ENCODE measurements around the gene KCNC3. TPM values are rescaled to one million over a fixed set of nuclear protein-coding genes. Genes with fewer than 3 reads are reported as not detected.

The KCNC3 gene
- total and polyA plus RNA-seq, 9 donors = 0.13 to 1.9 (median 0.96) TPM

- H3K27me3 ChIP-seq (ENCODE audit: control insufficient read depth, insufficient read depth, low read length) = peaks cover 20% of the 10 kb centered on the region
- no peaks in the 10 kb centered on the region for H3K9me3 ChIP-seq (replicated peaks; ENCODE audit: control insufficient read depth, low read depth, low read length)
- no peaks in the 10 kb centered on the region for H3K36me3 ChIP-seq (ENCODE audit: control insufficient read depth, insufficient read depth, low read length)
- H3K4me3 ChIP-seq (ENCODE audit: low read length) = no peak overlapping the region
- no peak for DNase-seq
- 88% methylated on average over 20 of the region's 20 CpGs for WGBS (ENCODE audit: insufficient coverage)
- H3K27ac ChIP-seq (ENCODE audit: low read length) = no peak overlapping the region
- peaks cover 3% of the 10 kb centered on the region for H3K4me1 ChIP-seq (ENCODE audit: control insufficient read depth, insufficient read depth, low read length)
Observed at GRCh38 chr19:50320596-50320995, 8.6 kb downstream of the KCNC3 start.

GRCh38 chr19:50320051-50320450 is 9.1 kb downstream of the KCNC3 start:
- 74% methylated on average over 3 of the region's 12 CpGs for WGBS (ENCODE audit: insufficient coverage)
- peaks cover 25% of the 10 kb centered on the region for H3K27me3 ChIP-seq (ENCODE audit: control insufficient read depth, insufficient read depth, low read length)

GRCh38 chr19:50319156-50319555 is 10.0 kb downstream of the KCNC3 start:
- no peaks in the 10 kb centered on the region for H3K4me1 ChIP-seq (ENCODE audit: control insufficient read depth, insufficient read depth, low read length)
- no peaks in the 10 kb centered on the region for H3K36me3 ChIP-seq (ENCODE audit: control insufficient read depth, insufficient read depth, low read length)
- no peak overlapping the region for H3K27ac ChIP-seq (ENCODE audit: low read length)
- WGBS (ENCODE audit: insufficient coverage) = 76% methylated on average over 10 of the region's 11 CpGs
- no peak overlapping the region for H3K4me3 ChIP-seq (ENCODE audit: low read length)
- H3K9me3 ChIP-seq (replicated peaks; ENCODE audit: control insufficient read depth, low read depth, low read length) = no peaks in the 10 kb centered on the region
- H3K27me3 ChIP-seq (ENCODE audit: control insufficient read depth, insufficient read depth, low read length) = peaks cover 34% of the 10 kb centered on the region
- no peak for DNase-seq

More at GRCh38 chr19:50320051-50320450, 9.1 kb downstream of the KCNC3 start:
- no peak overlapping the region for H3K4me3 ChIP-seq (ENCODE audit: low read length)
- no peaks in the 10 kb centered on the region for H3K36me3 ChIP-seq (ENCODE audit: control insufficient read depth, insufficient read depth, low read length)
- H3K27ac ChIP-seq (ENCODE audit: low read length) = no peak overlapping the region
- DNase-seq = no peak
- no peaks in the 10 kb centered on the region for H3K4me1 ChIP-seq (ENCODE audit: control insufficient read depth, insufficient read depth, low read length)
- H3K9me3 ChIP-seq (replicated peaks; ENCODE audit: control insufficient read depth, low read depth, low read length) = no peaks in the 10 kb centered on the region

- H3K9me3 ChIP-seq (replicated peaks; ENCODE audit: control insufficient read depth, low read depth, low read length) = no peaks in the 10 kb centered on the region
- H3K4me3 ChIP-seq (ENCODE audit: low read length) = no peak overlapping the region
- H3K27me3 ChIP-seq (ENCODE audit: control insufficient read depth, insufficient read depth, low read length) = peaks cover 41% of the 10 kb centered on the region
- no peak overlapping the region for H3K27ac ChIP-seq (ENCODE audit: low read length)
- no peaks in the 10 kb centered on the region for H3K4me1 ChIP-seq (ENCODE audit: control insufficient read depth, insufficient read depth, low read length)
- WGBS (ENCODE audit: insufficient coverage) = 76% methylated on average over 7 of the region's 8 CpGs
- H3K36me3 ChIP-seq (ENCODE audit: control insufficient read depth, insufficient read depth, low read length) = no peaks in the 10 kb centered on the region
- no peak for DNase-seq
Observed at GRCh38 chr19:50318438-50318837, 10.7 kb downstream of the KCNC3 start.

- Histone ChIP-seq H3K36me3 (ENCODE audit: control insufficient read depth, insufficient read depth, low read length) (no peaks in the 10 kb centered on the region), H3K9me3 (replicated peaks; ENCODE audit: control insufficient read depth, low read depth, low read length) (no peaks in the 10 kb centered on the region), H3K4me3 (ENCODE audit: low read length) (no peak overlapping the region), H3K4me1 (ENCODE audit: control insufficient read depth, insufficient read depth, low read length) (no peaks in the 10 kb centered on the region), H3K27me3 (ENCODE audit: control insufficient read depth, insufficient read depth, low read length) (peaks cover 54% of the 10 kb centered on the region), H3K27ac (ENCODE audit: low read length) (no peak overlapping the region)
- DNase-seq = no peak
- 74% methylated on average over 4 of the region's 4 CpGs for WGBS (ENCODE audit: insufficient coverage)
Observed at GRCh38 chr19:50317115-50317514, 12.1 kb downstream of the KCNC3 start.

- H3K9me3 ChIP-seq (replicated peaks; ENCODE audit: control insufficient read depth, low read depth, low read length) = no peaks in the 10 kb centered on the region
- no peak overlapping the region for H3K4me3 ChIP-seq (ENCODE audit: low read length)
- peaks cover 66% of the 10 kb centered on the region for H3K27me3 ChIP-seq (ENCODE audit: control insufficient read depth, insufficient read depth, low read length)
- no peak for DNase-seq
- no peaks in the 10 kb centered on the region for H3K36me3 ChIP-seq (ENCODE audit: control insufficient read depth, insufficient read depth, low read length)
- no peak overlapping the region for H3K27ac ChIP-seq (ENCODE audit: low read length)
- H3K4me1 ChIP-seq (ENCODE audit: control insufficient read depth, insufficient read depth, low read length) = no peaks in the 10 kb centered on the region
- WGBS (ENCODE audit: insufficient coverage) = 0% methylated on average over 4 of the region's 18 CpGs
Observed at GRCh38 chr19:50315773-50316448, 13.3 kb downstream of the KCNC3 start.

- H3K9me3 ChIP-seq (replicated peaks; ENCODE audit: control insufficient read depth, low read depth, low read length) = no peaks in the 10 kb centered on the region
- H3K36me3 ChIP-seq (ENCODE audit: control insufficient read depth, insufficient read depth, low read length) = no peaks in the 10 kb centered on the region
- under 1% methylated on average over 22 of the region's 40 CpGs for WGBS (ENCODE audit: insufficient coverage)
- H3K27me3 ChIP-seq (ENCODE audit: control insufficient read depth, insufficient read depth, low read length) = peaks cover 69% of the 10 kb centered on the region
- no peak overlapping the region for H3K27ac ChIP-seq (ENCODE audit: low read length)
- DNase-seq = no peak
- no peaks in the 10 kb centered on the region for H3K4me1 ChIP-seq (ENCODE audit: control insufficient read depth, insufficient read depth, low read length)
- no peak overlapping the region for H3K4me3 ChIP-seq (ENCODE audit: low read length)
Observed at GRCh38 chr19:50314724-50315708, 14.2 kb downstream of the KCNC3 start.

- H3K36me3 ChIP-seq (ENCODE audit: control insufficient read depth, insufficient read depth, low read length) = no peaks in the 10 kb centered on the region
- no peak for DNase-seq
- H3K4me3 ChIP-seq (ENCODE audit: low read length) = no peak overlapping the region
- 0% methylated on average over 8 of the region's 20 CpGs for WGBS (ENCODE audit: insufficient coverage)
- no peaks in the 10 kb centered on the region for H3K9me3 ChIP-seq (replicated peaks; ENCODE audit: control insufficient read depth, low read depth, low read length)
- peaks cover 72% of the 10 kb centered on the region for H3K27me3 ChIP-seq (ENCODE audit: control insufficient read depth, insufficient read depth, low read length)
- H3K27ac ChIP-seq (ENCODE audit: low read length) = no peak overlapping the region
- H3K4me1 ChIP-seq (ENCODE audit: control insufficient read depth, insufficient read depth, low read length) = no peaks in the 10 kb centered on the region
Observed at GRCh38 chr19:50313812-50314536, 15.2 kb downstream of the KCNC3 start.

GRCh38 chr19:50312967-50313811 is 16.0 kb downstream of the KCNC3 start:
- Histone ChIP-seq H3K9me3 (replicated peaks; ENCODE audit: control insufficient read depth, low read depth, low read length) (no peaks in the 10 kb centered on the region), H3K4me1 (ENCODE audit: control insufficient read depth, insufficient read depth, low read length) (no peaks in the 10 kb centered on the region), H3K36me3 (ENCODE audit: control insufficient read depth, insufficient read depth, low read length) (no peaks in the 10 kb centered on the region), H3K4me3 (ENCODE audit: low read length) (no peak overlapping the region), H3K27me3 (ENCODE audit: control insufficient read depth, insufficient read depth, low read length) (peaks cover 72% of the 10 kb centered on the region), H3K27ac (ENCODE audit: low read length) (no peak overlapping the region)
- no peak for DNase-seq
- 6% methylated on average over 25 of the region's 27 CpGs for WGBS (ENCODE audit: insufficient coverage)

Measured in muscle of leg (tissue), 11 donors.